PFSK-1 (cell line): ENCODE results near the gene CNTNAP5.

Source experiments
- FOXP2 ChIP-seq: optimal IDR thresholded peaks from 2 replicates; pipeline ENCODE3; 2011; ENCODE audit warnings: borderline replicate concordance, control low read depth, inconsistent platforms; ENCODE audit not compliant: insufficient read depth; ENCODE audit errors: extremely low read length, extremely low read depth
- POLR2AphosphoS5 ChIP-seq: IDR thresholded peaks from 2 replicates; pipeline ENCODE4 v1.6.1; 2012; ENCODE audit warnings: low read depth, mild to moderate bottlenecking, control low read depth, low read length, moderate library complexity
- SIN3A ChIP-seq: IDR thresholded peaks from 2 replicates; pipeline ENCODE4 v1.6.1; 2012; ENCODE audit warnings: mild to moderate bottlenecking, low read length, moderate library complexity, borderline replicate concordance; ENCODE audit not compliant: insufficient read depth
- TAF1 ChIP-seq: IDR thresholded peaks from 2 replicates; pipeline ENCODE4 v1.6.1; 2012; ENCODE audit warnings: low read length, control low read depth, borderline replicate concordance; ENCODE audit not compliant: insufficient read depth
- TF ChIP-seq, protein P1 (sequence below), 2 experiments: IDR thresholded peaks; 2 replicates each; pipeline versions ENCODE4 v1.6.1 to v1.8.0; 2011 to 2012; ENCODE audit warnings: low read depth in 2 of 2, low read length in 2 of 2, control low read depth in 1 of 2, inconsistent platforms in 1 of 2, mild to moderate bottlenecking in 1 of 2, moderate library complexity in 1 of 2; ENCODE audit not compliant: insufficient read depth in 1 of 2

Gene CNTNAP5

DNA sequence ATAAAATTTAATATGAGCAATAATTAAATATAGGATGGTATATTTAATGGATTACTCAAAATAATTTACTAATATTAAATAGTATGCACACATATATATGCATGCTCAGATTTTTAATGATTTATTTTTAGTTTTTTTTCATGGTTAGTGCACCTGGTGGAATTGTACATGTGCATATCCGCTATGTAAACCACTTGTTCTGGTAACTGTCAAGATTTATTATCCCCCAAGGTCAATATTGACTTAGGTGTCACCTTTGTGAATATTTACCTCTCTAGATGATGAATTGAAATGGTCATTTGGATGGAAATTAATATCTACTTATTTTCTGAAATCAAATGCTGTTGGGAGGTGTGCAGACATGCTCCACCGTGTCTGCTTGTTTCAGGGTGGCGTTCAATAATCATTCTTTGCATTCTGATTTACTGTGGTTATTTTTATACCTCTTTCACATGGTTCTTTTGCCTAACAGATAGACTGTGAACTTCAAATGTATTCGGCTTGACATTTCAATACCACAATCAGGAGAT is 14.7 kb downstream of the CNTNAP5 start:
- no peak for TF ChIP-seq TAF1
- no peak for TF ChIP-seq POLR2AphosphoS5
- TF ChIP-seq FOXP2, result no peak
- TF ChIP-seq SIN3A, result no peak
- TF ChIP-seq, protein P1, sequence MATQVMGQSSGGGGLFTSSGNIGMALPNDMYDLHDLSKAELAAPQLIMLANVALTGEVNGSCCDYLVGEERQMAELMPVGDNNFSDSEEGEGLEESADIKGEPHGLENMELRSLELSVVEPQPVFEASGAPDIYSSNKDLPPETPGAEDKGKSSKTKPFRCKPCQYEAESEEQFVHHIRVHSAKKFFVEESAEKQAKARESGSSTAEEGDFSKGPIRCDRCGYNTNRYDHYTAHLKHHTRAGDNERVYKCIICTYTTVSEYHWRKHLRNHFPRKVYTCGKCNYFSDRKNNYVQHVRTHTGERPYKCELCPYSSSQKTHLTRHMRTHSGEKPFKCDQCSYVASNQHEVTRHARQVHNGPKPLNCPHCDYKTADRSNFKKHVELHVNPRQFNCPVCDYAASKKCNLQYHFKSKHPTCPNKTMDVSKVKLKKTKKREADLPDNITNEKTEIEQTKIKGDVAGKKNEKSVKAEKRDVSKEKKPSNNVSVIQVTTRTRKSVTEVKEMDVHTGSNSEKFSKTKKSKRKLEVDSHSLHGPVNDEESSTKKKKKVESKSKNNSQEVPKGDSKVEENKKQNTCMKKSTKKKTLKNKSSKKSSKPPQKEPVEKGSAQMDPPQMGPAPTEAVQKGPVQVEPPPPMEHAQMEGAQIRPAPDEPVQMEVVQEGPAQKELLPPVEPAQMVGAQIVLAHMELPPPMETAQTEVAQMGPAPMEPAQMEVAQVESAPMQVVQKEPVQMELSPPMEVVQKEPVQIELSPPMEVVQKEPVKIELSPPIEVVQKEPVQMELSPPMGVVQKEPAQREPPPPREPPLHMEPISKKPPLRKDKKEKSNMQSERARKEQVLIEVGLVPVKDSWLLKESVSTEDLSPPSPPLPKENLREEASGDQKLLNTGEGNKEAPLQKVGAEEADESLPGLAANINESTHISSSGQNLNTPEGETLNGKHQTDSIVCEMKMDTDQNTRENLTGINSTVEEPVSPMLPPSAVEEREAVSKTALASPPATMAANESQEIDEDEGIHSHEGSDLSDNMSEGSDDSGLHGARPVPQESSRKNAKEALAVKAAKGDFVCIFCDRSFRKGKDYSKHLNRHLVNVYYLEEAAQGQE (IDR thresholded peaks at IDR 0.05; ENCODE audit: insufficient read depth in 1 of 2, low read depth in 2 of 2, low read length in 2 of 2), result no peak

DNA sequence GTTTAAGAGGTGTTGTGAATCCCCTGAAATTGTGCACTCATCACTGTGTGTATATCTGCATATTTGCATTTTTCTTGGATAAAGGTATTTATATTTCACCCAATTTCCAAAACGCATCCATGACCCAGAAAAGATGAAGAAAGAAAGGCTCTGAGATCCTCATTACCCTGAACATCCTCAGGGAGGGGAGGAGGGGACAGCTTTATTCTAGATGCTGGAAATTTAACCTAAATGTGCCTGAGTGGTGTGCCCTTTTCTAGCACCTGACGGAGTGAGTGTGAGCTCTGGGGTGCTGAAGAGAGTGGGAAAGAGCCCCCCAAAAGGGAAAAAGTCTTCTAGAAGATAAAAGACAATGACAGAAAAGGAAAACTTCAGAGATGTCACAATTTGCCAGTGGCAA is 20.8 kb downstream of the CNTNAP5 start:
- TF ChIP-seq TAF1 (no peak), SIN3A (no peak), POLR2AphosphoS5 (no peak), FOXP2 (no peak)
- TF ChIP-seq, protein P1 (IDR thresholded peaks at IDR 0.05; ENCODE audit: insufficient read depth in 1 of 2, low read depth in 2 of 2, low read length in 2 of 2), result no peak

DNA sequence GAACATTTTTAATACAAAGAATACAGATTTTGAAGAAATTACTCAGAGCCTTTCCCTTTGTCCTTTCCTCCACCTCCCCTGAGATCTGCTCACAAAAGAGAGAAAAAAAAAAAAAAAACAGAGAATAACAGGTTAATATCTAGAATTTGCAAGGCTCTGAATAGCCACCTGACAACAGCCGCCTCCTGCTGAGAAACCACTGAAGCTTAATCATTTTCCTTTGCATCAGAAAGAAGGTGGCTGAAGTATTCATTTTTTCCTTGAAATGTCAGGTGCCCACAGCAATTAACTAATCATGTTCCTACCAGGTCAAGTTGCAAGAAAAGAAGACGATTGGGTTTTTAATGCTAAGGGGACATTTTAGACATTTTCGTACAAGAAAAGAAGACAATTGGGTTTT is 21.2 kb downstream of the CNTNAP5 start:
- TF ChIP-seq SIN3A (no peak), POLR2AphosphoS5 (no peak), TAF1 (no peak), FOXP2 (no peak)
- TF ChIP-seq, protein P1 (IDR thresholded peaks at IDR 0.05; ENCODE audit: insufficient read depth in 1 of 2, low read depth in 2 of 2, low read length in 2 of 2), result no peak

GRCh38 chr2:124048102-124048501 is 23.0 kb downstream of the CNTNAP5 start:
- TF ChIP-seq, protein P1 (IDR thresholded peaks at IDR 0.05; ENCODE audit: insufficient read depth in 1 of 2, low read depth in 2 of 2, low read length in 2 of 2), result no peak
- TF ChIP-seq FOXP2, result no peak
- TF ChIP-seq SIN3A, result no peak
- no peak for TF ChIP-seq POLR2AphosphoS5
- TF ChIP-seq TAF1, result no peak

DNA sequence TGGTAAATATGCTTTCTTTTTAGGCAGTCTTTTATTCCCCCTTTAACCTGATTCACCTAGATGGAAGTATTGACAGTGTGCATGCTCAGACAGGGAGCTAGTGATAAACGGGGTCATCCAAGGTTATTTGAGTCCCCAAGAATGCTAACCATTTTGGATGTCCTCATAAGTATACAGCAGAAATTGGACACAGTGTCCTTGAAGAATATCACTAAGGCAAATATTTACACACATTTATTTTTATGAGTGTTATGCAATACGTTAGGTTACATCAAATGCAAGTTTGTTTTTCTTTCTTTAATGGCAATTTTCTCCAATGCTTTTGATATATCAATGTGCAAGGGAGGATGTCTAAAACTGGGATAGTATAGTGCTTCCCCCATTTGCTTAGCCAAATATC is 23.6 kb downstream of the CNTNAP5 start:
- TF ChIP-seq FOXP2 (no peak), TAF1 (no peak), POLR2AphosphoS5 (no peak), SIN3A (no peak)
- TF ChIP-seq, protein P1 (IDR thresholded peaks at IDR 0.05; ENCODE audit: insufficient read depth in 1 of 2, low read depth in 2 of 2, low read length in 2 of 2), result no peak
